GM18520 (cell line): ENCODE measurements around the gene FOLR2.

Experiments used
- ATAC-seq: cut with Tn5 transposase; IDR thresholded peaks from one replicate; pipeline ENCODE4 v1.9.1; 2021; ENCODE audit not compliant: unreplicated experiment

The FOLR2 gene

GRCh38 chr11:72229336-72229924 lies 12.8 kb downstream of the FOLR2 start:
- no peak for ATAC-seq

DNA sequence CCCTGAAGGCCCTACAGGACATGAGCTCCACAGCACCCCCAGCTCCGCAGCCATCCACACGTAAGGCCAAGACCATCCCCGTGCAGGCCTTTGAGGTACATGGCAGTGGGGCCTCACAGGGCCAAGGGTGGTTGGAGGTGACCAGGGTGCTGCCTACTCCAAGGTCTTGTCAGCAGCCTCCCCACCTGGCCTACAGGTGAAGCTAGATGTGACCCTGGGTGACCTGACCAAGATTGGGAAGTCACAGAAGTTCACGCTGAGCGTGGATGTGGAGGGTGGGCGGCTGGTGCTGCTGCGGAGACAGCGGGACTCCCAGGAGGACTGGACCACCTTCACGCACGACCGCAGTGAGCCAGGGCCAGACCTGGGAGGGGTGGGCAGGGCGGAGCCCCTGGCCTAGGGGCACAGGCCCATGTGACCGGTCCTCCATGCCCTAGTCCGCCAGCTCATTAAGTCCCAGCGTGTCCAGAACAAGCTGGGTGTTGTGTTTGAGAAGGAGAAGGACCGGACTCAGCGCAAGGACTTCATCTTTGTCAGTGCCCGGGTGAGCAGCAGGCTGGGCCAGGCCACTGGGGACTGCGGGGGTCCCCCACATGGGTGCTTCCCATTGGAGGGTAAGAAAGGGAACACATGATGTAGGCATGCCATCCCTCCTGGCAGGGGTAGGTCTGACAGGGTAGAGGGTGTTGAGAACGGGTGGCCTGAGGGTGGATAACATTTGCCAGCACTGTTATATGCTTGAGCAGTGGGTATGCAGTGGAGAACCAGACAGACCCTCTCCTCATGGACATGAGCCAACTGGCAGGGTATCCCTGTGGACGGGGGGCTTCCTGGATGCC lies 13.6 kb downstream of the FOLR2 start:
- ATAC-seq: no peak

DNA sequence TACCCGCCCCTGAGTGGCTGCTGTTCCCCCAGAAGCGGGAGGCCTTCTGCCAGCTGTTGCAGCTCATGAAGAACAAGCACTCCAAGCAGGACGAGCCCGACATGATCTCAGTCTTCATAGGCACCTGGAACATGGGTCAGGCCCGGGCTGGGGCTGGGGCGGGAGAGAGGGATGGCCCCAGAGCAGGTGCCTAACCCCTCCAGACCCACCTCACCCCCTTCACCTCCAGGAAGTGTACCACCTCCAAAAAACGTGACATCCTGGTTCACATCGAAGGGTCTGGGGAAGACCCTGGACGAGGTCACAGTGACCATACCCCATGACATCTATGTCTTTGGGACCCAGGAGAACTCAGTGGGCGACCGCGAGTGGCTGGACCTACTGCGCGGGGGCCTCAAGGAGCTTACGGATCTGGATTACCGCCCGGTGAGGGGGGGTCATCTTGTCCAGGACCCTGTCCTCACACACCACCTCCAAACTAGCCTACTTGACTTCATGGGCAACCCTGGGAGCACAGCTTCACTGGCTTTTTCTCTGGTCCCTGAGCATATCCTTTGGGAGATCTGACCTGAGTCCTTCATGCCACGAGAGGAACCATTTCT lies 14.3 kb downstream of the FOLR2 start:
- ATAC-seq: no peak

DNA sequence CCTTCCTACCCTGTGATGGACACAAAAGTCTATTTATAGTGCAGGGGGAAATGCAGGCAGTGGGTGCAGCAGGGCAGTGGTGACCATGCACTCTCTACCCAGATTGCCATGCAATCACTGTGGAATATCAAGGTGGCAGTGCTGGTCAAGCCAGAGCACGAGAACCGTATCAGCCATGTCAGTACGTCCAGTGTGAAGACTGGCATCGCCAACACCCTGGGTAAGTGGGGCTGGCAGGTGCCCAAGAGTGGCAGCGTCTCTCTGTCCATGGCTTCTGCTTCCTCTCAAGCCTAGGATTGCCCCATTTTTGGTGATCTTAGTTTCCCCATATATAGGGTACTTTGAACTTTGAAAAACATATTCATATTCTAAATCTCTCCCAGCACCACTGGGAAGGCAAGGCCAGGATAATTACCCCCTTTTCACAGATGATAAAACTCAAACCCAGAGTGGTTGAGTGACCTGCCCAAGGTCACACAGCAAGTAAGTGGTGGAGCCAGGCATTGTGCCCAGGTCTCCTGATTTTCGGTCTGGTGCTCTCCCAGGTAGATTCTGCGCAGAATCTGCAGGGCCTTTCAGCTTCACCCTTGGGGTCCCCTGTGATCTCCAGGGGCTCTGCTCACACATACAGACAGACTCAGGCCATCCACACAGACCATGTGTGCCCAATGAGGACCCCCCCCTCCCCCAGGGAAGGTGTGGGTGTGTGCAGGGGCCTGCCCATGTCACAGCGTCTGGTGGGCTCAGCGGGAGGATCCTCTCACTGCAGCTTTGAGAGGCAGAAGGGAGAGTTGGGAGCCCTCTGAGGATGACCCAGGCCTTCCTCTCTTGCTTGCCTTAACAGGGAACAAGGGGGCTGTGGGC lies 15.0 kb downstream of the FOLR2 start:
- no peak for ATAC-seq

DNA sequence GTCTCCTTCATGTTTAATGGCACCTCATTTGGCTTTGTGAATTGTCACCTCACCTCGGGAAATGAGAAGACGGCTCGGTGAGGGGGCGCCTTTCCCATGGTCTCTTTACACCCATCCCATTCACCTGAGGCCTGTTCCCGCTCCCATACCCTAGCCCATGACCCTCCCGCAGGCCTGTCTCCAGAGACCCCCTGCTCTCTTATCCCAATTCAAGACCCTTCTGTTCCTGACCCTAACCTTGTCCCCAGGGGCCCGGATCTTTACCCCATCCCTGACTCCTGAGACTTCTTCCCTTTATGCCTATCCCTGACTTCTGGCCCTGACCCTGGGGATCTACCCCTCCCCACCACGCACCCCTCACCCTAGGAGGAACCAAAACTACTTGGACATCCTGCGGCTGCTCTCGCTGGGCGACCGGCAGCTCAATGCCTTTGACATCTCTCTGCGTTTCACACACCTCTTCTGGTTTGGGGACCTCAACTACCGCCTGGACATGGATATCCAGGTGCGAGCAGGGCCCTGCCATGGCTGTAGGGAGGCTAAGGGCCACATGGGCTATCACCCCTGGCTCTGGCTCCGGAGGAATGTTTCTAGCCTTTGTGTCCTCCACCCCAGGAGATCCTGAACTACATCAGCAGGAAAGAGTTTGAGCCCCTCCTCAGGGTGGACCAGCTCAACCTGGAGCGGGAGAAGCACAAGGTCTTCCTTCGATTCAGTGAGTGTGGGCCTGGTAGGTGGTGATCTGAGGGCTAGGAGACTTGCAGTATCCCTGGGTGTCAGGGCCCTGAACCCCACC lies 15.9 kb downstream of the FOLR2 start:
- no peak for ATAC-seq

GRCh38 chr11:72233056-72233772 lies 16.6 kb downstream of the FOLR2 start:
- ATAC-seq: no peak

GRCh38 chr11:72233773-72234513 lies 17.3 kb downstream of the FOLR2 start:
- ATAC-seq: no peak

GRCh38 chr11:72234514-72234830 lies 17.9 kb downstream of the FOLR2 start:
- no peak for ATAC-seq

DNA sequence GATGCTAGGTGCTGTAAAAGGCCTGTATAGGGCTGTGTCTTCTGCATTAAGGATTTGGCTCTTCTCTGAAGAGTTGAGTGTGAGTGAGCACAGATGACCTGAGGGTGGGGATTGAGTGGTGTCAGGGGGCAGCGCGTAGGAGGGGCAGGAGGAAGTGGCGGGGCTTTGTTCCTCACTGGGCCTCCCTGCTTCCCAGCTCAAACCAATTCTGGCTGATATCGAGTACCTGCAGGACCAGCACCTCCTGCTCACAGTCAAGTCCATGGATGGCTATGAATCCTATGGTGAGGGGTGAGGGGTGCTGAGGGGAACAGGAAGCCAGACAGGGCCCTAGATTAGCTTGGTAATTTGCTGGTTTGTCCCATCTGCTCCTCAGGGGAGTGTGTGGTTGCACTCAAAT lies 18.3 kb downstream of the FOLR2 start:
- no peak for ATAC-seq

- ATAC-seq: no peak
Observed at GRCh38 chr11:72235351-72236057, 18.9 kb downstream of the FOLR2 start.

DNA sequence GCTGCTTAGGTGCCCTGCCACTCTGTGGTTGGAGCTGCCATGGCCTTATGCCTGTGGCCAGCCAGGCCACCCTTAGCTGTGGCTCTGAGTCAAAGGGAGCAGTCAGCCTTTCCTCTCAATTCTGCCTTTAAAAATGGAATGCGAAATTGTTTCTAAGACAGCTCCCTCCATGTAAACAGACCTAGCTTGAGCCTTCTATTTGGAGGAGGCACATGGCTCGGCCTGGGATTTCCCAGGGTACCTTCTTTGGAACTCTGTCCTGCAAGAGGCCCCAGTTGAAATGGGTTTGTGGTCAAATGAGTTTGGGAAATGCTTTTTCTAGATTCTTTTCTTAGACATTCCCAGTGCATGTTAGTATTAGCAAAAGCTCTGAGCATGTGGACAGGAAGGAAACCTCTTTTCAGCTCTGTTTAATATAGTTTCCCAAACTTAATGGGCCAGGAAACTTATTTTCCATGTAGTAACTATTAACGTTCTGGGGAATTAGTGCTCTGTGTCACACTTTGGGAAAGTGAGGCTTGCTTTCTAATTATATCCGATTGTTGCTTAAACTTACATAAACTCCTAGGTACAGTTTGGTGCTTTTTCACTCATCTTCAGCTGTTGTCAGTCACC lies 19.6 kb downstream of the FOLR2 start:
- no peak for ATAC-seq

- ATAC-seq: no peak
Observed at GRCh38 chr11:72236774-72237111, 20.1 kb downstream of the FOLR2 start.

GRCh38 chr11:72237112-72237931 lies 20.7 kb downstream of the FOLR2 start:
- no peak for ATAC-seq

DNA sequence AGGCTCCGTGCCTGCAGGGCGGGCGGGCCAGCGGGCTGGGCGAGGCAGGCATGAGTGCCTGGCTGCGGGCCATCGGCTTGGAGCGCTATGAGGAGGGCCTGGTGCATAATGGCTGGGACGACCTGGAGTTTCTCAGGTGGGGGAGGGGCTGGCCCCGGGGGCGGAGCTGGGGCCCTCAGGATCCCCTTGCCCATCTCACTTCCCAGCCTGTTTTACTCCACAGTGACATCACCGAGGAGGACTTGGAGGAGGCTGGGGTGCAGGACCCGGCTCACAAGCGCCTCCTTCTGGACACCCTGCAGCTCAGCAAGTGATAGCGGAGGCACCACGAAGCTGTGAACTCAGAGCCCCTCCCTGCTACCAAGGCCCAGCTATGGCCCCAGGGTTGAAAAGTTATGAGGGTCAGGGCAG lies 21.5 kb downstream of the FOLR2 start:
- no peak for ATAC-seq

- no peak for ATAC-seq
Observed at GRCh38 chr11:72238492-72239312, 22.1 kb downstream of the FOLR2 start.

- no peak for ATAC-seq
Observed at GRCh38 chr11:72239313-72239848, 22.8 kb downstream of the FOLR2 start.
